HG03460 (cell line): ENCODE measurements around the gene HBS1L.

Experiments used
- ATAC-seq: cut with Tn5 transposase; IDR thresholded peaks from one replicate; pipeline ENCODE4 v1.9.1; 2021; ENCODE audit not compliant: unreplicated experiment

HBS1L gene

DNA sequence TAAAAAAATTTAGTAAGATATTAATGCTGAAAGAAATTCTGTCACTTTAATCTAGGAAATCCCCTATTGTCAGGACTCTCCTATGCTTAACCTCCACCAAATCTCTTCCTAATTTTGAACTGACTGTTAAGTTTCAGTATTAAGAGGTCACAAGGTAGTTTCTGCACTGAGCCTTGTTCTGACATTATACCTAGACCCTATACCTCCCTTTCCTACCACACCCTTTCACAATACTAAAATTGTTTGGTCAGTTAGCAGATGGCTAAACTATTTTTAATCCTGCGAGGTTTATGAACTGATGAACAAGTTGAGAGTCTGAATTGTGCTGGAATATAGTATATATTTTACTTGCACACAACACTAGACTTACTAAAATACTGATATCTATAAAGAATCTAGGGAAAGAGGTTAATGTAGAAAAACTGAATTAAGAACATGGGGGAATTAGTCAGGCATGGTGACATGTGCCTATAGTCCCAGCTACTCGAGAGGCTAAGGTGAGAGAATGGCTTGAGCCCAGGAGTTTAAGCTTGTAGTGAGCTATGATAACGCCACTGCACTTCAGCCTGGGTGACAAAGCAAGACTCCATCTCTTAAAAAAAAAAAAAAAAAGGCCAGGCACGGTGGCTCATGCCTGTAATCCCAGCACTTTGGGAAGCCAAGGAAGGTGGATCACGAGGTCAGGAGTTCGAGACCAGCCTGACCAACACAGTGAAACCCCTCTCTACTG lies 51.5 kb downstream of the HBS1L start:
- peak; percentile 98 for ATAC-seq

DNA sequence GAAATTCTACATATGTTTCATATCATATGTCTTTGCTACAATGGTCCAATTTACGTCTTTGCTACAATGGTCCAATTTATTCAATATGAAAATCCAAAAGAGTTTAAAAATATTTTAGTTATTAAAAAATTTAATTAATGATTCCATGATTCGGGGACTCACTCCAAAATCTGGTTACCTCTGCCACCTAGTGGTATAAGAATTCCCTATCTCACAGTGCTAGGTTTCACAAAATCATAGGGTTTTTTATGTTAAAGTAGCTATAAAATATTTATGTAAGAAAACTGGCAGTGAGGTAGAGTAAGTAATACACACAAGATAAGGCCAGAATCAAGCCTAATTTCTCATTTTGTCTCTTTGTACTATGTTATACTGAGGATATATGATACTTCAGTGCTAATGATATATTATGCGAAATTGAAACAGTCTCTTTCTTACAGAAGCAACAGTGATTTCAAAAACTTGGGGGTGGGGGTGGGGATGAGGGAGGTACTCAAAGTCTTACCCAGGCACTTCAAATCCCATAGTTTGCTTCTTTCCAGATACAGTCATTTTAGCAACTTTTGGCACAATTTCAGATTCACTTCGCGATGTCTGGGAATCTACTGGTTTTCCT lies 52.3 kb downstream of the HBS1L start:
- ATAC-seq, result no peak

DNA sequence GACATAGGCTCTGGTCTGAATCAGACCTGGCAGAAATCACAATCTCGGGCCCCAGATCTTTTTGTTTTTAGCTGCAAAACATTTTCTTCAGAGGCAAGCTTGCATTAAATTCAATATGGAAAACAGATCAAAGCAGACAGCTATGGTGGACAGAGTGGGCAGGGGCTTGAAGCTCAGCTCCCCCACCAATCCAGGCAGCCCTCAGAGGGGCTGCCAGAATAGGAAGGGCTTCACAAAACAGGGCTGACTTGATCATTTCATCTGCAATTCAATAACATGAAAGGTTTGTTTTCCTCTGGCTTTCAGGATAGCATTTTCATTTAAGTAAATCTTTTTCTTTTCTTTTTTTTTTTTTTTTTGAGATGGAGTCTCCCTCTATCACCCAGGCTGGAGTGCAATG lies 55.5 kb downstream of the HBS1L start:
- ATAC-seq, result no peak

DNA sequence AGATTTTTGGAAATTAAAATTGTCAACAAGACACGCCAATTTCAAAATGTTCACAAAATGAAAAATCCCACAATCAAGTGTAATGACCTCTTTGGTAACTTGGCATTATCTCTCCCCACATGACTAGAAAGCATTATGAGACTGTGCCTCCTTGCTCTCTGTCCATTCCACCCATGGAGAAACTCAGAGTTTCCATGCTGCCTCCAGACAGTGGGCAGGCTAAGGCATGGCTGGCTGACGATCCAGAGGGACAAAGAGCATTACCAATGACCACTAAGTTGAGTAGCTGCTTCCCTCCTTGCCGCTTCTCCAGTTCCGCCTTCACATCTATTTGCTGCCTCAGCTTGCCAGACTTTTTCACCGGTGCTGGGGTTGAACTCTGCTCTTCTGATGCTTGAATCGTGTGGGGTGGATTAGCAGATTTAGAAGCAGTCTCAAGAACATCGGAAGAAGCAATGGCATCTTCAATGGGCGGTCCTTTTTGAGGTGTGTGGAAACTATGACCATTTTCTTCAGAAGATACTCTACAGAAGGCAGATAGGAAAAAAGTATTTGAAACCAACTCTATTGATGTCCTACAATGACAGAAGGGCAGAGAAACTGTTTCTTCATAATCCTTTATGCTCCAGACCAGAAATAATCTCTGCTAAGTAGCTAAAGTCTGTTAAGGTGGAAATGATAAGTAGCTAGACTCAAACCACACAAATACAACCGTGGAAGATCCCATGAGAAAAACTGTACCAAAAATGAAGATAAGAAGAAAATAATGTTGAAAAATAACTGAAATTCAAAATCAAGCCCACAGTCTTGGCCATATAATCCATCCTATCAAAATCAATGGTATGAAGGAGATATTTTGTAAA lies 57.3 kb downstream of the HBS1L start:
- no peak for ATAC-seq

DNA sequence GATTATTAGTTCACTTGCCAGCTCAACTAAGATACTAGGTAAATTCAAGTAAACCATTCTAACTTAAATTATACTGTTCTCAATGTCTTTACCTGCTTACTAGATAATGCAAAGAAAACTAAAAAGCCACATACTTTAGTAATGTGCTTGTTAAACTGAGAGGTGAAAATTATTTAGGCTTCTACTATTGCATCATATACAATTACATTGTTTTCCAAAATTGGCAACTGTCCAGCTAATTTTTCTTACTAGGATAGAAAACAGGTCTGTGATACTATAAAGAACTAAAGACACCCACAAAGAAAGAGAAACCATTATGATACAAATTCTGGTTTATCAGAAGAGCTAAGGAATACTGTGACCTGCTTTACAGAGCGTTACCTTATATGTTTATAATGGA lies 59.1 kb downstream of the HBS1L start:
- no peak for ATAC-seq

DNA sequence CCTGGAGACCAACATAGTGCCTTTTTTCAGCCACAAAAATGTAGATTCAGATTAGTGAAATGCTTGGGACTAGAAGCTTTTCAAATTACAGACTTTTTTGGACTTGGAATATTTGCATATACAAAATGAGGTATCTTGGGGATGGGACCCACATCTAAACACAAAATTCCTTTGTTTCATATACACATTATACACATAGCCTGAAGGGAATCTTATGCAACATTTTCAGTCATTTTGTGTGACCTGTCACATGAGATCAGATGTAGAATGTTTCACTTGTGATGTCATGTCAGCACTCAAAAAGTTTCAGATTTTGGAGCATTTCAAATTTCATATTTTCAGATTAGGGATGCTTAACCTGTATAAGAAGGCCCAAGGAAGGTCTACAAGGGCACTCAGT lies 60.2 kb downstream of the HBS1L start:
- ATAC-seq, result no peak

DNA sequence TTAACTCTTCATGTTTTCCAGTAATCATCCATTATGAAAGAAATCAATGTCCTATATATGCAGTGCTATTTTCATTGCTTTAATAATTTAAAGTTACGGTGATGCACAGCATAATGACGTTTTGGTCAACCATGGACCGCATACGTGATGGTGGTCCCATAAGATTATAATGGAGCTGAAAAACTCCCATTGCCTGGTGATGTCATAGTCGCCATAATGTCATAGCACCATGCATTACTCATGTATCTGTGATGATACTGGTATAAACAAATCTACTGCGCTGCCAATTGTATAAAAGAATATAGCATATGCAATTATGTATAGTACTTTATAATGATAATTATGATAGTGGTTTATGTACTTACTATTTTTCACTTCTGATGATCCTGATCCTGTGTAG lies 62.5 kb downstream of the HBS1L start:
- ATAC-seq, result no peak

DNA sequence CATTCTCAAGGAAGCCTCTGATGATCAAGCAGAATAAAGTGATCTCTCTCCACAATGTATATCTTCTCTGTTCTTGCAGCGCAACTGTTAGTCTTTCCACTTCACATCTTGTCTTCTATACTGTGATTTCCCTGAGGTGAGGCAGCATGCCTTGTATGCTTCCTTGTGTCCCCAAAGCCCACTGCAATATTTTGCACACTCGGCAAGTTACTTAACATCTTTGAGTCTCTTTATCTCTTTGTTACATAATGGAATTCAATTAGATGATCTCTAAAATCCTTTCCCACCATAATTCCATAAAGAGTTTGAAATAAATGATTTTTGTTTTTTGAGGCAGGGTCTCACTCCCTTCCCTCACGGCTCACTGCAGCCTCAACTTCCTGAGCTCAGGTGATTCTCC lies 64.4 kb downstream of the HBS1L start:
- ATAC-seq, result no peak

DNA sequence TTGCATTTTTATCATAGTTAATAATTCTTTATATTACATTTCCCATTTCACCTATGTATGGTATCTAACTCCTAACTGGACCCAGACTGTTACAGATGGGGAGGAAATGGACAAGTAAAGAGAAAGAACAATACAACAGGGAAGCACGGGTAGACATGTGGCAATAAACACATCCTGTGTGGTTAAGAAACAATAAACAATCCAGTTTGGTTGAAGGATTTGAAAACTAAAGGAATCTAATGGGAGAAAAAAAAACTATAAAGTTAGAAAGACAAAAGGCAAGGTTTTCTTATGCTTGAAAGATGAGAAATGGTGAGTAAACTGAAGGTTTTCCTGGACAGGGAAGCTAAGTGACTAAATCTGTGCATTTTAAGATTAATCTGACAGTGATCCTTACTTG lies 69.8 kb downstream of the HBS1L start:
- ATAC-seq, result no peak

DNA sequence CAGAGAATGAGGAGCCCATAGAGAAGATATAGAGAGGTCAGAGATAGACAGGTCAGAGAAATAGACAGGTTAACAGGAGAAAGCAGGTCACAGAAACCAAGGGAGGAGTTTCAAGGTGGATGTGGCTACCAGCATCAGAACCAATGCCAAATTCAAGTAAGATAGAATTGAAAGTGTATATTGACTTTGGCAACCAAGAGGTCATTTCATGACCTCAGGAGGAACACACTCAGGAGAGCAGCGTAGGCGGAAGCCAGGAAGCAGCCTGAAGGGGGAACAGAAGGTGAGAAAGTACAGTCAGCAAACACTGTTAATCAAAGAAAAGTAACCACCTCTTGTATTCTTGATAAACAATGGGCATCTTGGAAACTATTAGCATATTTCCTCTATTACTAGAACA lies 70.8 kb downstream of the HBS1L start:
- no peak for ATAC-seq

DNA sequence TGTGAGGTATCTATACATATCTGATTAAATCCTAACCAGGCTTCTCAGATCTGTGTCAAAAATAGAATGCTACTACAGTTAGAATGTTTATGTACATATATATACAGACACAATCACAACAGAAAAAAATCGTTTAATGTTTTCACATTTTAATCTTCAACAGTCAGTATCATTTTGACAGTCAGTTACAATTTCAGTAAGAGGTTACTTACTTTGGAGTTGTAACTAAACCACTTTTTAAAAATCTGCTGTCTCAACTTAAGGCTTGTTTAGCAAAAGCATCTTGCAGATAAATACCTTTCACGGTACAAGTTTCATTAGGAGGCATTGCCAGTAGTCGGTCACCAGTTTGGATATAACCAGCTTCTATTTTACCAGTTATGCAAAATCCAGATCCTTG lies 72.5 kb downstream of the HBS1L start:
- ATAC-seq, result no peak

DNA sequence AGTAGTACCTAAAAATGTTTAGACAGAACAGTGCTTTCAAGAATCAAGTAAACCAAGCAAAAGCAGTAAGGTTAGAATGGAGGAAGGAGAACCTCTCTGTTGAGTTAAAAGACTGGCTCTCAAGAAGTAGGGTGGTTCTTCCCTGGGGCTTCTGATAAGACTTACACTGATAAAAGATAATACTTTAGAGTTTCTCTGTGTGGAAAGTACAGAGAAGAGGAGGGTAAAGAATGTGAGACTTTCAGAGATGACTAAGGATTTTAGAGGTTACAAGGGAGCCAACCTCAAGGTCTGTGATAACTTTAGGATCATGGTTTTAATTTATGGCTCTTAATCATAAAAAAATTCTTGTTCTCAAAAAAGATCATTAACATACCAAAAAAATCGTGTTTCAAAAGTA lies 73.8 kb downstream of the HBS1L start:
- ATAC-seq, result no peak

DNA sequence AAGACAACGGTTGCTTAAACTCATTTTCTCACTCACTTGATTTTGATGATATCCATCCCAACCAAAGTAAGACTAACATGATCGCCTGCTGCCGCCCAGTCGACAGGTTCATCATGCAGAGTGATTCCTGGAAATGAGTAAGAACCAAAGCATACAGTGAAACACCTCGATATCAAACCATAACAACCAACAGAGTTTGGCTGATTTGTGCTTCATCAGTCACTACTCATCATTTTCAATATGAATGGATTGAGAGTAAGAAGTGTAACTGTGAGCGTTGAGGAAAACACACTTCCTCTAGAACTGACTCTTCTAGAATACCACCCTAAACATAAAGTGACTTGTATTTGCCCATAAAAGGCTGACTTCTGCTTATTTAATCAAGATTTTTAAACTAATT lies 75.5 kb downstream of the HBS1L start:
- ATAC-seq, result peak; percentile 80

DNA sequence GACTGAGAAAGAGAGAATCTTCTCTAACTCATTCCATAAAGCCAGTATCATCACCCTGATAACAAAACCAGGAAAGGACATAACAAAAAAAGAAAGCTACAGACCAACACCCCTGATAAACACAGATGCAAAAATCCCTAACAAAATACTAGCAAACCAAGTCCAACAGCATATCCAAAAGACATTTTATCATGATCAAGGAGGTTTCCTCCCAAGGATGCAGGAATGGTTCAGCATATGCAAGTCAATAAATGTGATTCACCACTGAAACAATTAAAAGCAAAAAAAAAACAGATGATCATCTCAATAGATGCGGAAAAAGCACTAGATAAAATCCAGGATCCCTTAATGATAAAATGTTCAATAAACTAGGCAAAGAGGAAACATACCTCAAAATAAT lies 80.3 kb downstream of the HBS1L start:
- ATAC-seq, result no peak

DNA sequence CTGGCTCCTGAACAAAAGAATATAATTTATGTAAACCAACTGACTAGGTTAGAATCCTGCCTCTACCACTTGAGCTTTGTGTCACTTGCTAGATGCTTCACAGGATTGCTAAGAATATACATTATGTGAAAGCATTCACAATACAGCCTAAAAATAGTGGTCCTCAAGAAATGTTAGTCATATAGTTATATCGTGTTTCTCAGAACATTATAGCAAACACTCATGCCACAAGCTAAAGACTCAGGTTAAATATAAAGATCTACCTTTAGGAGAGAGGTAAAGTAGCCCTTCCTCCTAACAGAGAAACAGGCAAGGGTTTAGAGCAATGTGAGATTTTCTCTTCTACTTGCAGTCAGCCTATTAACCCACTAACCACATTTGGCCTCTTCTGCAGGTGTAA lies 86.9 kb downstream of the HBS1L start:
- ATAC-seq, result no peak

DNA sequence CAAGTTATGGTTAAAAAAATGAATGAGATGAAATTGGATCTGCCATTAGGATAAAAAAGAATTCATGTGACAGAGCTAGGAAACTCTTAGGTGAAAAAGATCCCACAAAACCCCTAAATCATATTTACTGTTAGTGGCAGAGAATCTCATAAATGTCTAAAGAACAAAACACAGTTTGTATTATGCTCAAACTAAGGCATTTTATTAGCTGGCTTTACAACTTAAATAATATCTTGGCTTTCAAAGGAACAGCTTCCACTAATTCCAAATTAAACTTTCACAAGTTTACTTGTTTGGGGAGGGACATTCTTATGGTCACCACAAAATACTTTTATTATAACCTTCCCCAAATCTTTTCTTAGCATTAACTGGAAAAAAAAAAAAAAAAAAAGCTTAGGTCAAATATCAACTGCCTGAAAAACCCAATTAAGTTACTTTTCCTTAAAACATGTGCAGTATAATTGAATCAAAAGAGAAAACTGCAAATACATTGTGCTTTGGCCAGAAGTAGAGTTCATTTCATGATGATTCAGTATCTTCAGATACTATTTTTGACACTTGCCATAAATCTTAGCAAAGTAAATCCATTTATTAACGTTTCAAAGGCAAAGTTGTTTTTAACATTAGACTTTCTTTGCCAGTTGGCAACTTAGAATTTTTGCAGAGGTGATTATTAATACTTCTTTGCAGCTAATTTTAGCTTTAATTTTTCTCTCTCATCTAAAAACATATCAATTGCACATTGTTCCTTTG lies 90.0 kb downstream of the HBS1L start:
- ATAC-seq, result no peak

DNA sequence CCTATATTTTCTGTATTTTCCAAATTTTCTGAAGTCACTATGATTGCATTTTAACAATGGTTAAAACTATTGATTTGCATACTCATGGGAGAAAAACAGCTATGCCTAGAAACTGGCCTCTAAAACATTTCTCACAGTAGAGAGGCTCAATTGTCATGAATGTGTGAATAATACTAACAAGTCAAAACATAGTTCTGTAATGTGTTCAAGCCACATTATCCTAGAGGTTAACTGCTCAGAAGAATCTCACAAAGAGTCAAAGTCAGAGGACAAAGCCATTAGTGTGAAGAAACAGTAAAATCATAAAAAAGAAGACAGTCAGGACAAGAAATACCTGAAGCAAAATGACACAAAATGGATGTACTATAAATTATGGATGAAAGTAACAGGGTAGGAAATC lies 92.2 kb downstream of the HBS1L start:
- no peak for ATAC-seq

DNA sequence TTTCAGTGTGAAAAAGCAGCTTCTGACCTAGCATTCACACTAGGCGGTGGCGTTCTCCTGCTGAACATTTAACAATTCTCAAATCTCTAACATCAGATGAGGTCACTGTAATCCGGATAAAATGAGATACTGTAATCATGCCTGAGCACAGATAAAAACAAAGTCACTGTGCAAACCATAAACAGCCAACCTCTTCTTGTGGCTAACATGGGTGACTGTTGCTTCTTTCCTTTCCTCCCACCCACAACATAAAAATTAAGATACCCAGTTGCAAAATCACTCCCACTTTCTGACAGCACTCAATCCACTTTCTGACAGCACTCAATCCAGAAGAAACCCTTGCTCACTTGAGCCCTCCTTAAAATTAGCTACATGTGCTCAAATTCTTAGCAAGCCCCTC lies 93.3 kb downstream of the HBS1L start:
- no peak for ATAC-seq

DNA sequence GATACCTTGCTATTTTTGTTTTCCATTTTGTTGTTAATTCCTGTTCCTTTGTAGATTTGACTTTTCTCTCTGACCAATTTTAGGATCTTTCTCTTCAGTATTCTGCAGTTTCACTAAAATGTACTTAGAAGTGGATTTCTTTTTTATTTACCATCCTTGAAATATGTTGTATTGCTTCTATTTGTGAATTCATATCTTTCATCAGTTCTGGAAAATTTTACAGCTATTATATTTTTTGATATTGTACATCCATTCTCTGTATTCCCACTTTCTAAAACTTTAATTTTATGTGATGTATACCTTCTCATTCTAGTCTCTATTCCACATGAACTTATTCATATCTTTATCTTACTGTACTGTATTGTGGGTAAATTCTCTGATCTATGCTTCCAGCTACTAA lies 95.0 kb downstream of the HBS1L start:
- ATAC-seq, result no peak

DNA sequence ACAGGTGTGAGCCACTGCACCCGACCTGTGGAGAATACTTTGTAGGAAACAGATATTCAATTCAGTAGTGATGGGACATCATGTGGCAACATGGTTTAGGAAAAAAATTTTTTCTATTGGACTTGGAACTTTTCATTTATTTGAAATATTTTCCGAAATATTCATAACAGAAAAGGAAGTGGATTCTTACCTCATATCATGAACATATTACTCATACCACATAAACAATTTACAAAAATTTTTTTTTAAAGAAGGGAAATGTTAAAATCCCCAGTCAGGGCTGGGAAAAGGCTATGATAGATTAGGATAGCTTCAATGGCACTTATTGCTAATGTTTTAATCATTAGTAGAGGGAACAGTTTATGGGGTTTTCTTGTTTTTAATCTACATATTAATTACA lies 97.9 kb downstream of the HBS1L start:
- ATAC-seq, result no peak

DNA sequence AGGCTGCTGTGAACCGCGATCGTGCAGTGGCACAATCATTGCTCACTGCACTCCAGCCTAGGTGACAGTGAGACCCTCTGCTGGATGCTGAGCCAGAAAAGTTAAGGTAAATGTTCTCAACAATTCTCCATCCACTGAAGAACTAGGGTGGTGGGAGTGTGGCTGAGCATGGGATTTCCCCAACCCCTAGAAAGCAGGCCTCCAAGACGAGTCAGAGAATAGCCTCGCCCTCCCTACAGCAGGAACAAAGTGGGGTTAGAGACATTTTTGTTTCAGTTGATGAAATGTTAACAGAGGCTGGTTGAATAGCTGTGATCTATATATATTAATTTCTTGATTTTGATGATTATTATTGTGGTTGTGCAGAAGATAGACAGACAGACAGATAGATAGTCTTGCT lies 98.6 kb downstream of the HBS1L start:
- no peak for ATAC-seq
